Transverse colon (tissue), 4 donors: ENCODE data around the gene TCF25. TPM values are rescaled to one million over a fixed set of nuclear protein-coding genes. Genes with fewer than 3 reads are reported as not detected.
A peak's percentile ranks its signal among the peaks of the same experiment; 100 is the strongest.

ENCODE experiments used
- DNase-seq: peaks from one replicate; pipeline ENCODE4 v3.0.0-alpha.2; 2019
- H3K27ac ChIP-seq, 4 donors: fragments of 200-600 bp; sonication (generic); 2 replicates each; pipeline ENCODE4 v1.5.1; 2016 to 2018; ENCODE audit warnings: inconsistent platforms in 4 of 4
- H3K27me3 ChIP-seq: fragments of 200-600 bp; sonication (generic); 2 replicates; pipeline ENCODE4 v1.5.1; 2017; ENCODE audit warnings: inconsistent platforms
- H3K36me3 ChIP-seq, 4 donors: fragments of 200-600 bp; sonication (generic); 2 replicates each; pipeline ENCODE4 v1.5.1; 2017 to 2019; ENCODE audit warnings: inconsistent platforms in 4 of 4
- H3K4me1 ChIP-seq, 4 donors: fragments of 200-600 bp; sonication (generic); 2 replicates each; pipeline ENCODE4 v1.5.1; 2017 to 2020; ENCODE audit warnings: inconsistent platforms in 4 of 4
- H3K4me3 ChIP-seq, 4 donors: fragments of 200-600 bp; sonication (generic); 1 replicate in 1 of 4; 2 replicates in 3 of 4; pipeline versions ENCODE4 v1.5.1 to v1.6.1; 2017 to 2019; ENCODE audit warnings: inconsistent platforms in 4 of 4
- H3K9me3 ChIP-seq, 2 donors: fragments of 200-600 bp; sonication (generic); 2 replicates each; pipeline ENCODE4 v1.5.1; 2017 to 2019; ENCODE audit warnings: inconsistent platforms in 2 of 2
- EP300 ChIP-seq: sonication (generic); formaldehyde crosslinking; IDR thresholded peaks from one replicate; pipeline ENCODE4 v1.6.1; 2017; ENCODE audit warnings: antibody characterized with exemption, low read depth
- POLR2A ChIP-seq: fragments of 450-650 bp; IDR thresholded peaks from one replicate; pipeline ENCODE4 v1.6.1; 2016; ENCODE audit warnings: antibody characterized with exemption, mild to moderate bottlenecking, moderate library complexity
- POLR2AphosphoS5 ChIP-seq, 3 donors: sonication (generic); formaldehyde crosslinking; IDR thresholded peaks; one replicate each; pipeline ENCODE4 v1.6.1; 2016; ENCODE audit warnings: antibody characterized with exemption in 3 of 3
- WGBS, 2 donors: methylation state at CpG; one replicate each; pipeline ENCODE4 v1.1.5; 2018; ENCODE audit warnings: low coverage in 1 of 2; 5-methylcytosine and 5-hydroxymethylcytosine counted together
- in situ Hi-C, 4 donors: fragments of 200-750 bp; cut with MboI; loops; one replicate each; pipeline versions ENCODE4 v1.15.0 to v1.15.1; 2017; ENCODE audit warnings: low sequenced_read_pairs in 3 of 4, low pct_ligation_motif_present in 1 of 4, low pct_unique_long_range_greater_than_20kb in 1 of 4
- intact Hi-C: fragments of 100-400 bp; cut with DNase I; formaldehyde crosslinking; loops from one replicate; pipeline ENCODE4 v1.15.1; 2023; ENCODE audit warnings: low total_unique reads
- total RNA-seq, 4 donors: library from RNA; depleted of rRNA; stranded (reverse); fragments of >200 nt; gene quantifications; one replicate each; pipeline ENCODE4 v1.1.0, GENCODE V29; 2016
- TF ChIP-seq, protein P1 (sequence below), 5 experiments: fragments of 200-600 bp in 3 of 5; fragments of 450-650 bp in 2 of 5; sonication (generic) in 3 of 5; IDR thresholded peaks; 1 replicate in 2 of 5; 2 replicates in 3 of 5; pipeline ENCODE4 v1.5.1; 2016 to 2017; ENCODE audit warnings: antibody characterized with exemption in 5 of 5, inconsistent platforms in 3 of 5, mild to moderate bottlenecking in 2 of 5, moderate library complexity in 1 of 5

Gene TCF25
- total RNA-seq, 4 donors from 2014 or later: 202 to 648 (median 354) TPM

DNA sequence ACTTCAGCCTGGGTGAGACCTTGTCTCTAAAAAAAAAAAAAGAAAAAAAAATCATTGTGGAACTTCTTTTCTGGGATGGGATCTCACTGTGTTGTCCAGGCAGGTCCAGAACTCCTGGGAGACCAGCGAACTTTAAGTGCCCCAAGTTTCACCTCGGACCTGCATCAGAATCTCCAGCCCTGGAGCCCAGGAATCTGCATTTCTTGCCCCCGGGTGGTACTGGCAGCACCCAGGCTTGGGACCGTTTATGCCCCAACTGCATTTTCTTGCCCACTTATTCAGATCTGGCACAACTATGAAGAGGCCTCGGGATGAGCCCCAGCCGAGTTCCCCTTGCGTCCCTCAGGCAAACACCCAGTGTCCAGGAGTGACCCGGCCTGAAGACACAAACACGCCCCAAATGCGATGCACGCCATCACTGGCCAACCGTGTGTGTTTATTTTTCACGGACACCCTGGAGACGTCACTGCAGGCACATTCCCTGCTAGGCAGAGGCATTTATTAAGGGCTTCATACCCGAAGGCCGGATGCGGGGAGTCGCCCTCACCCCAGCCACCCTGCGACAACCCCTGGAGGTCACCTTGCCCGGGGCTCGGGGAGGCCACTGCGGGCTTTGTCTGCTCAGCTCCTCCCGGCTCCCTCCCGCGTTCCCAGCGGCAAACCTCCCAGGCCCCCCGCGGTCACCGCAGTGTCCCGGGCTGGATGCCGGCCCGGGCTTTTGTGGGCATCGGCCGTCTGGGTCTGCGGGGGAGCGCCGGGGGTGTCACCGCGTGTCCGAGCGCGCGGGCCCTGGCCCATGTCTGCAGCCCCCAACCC, 45.8 kb upstream of the TCF25 start:
- Histone ChIP-seq H3K9me3 (no peaks in the 10 kb centered on the region), H3K36me3 (no peaks in the 10 kb centered on the region), H3K27ac (peak overlapping the region; percentile 87 to 93 (median 92)), H3K4me1 (peaks cover 7 to 37% (median 21%) of the 10 kb centered on the region in 4 donors), H3K4me3 (peak overlapping the region; percentile 48 to 70 (median 59)), H3K27me3 (no peaks in the 10 kb centered on the region)
- TF ChIP-seq EP300 (no peak), POLR2AphosphoS5 (IDR thresholded peaks at IDR 0.05) (peak; percentile 15 to 64 (median 56)), POLR2A (peak; percentile 69)
- TF ChIP-seq, protein P1, sequence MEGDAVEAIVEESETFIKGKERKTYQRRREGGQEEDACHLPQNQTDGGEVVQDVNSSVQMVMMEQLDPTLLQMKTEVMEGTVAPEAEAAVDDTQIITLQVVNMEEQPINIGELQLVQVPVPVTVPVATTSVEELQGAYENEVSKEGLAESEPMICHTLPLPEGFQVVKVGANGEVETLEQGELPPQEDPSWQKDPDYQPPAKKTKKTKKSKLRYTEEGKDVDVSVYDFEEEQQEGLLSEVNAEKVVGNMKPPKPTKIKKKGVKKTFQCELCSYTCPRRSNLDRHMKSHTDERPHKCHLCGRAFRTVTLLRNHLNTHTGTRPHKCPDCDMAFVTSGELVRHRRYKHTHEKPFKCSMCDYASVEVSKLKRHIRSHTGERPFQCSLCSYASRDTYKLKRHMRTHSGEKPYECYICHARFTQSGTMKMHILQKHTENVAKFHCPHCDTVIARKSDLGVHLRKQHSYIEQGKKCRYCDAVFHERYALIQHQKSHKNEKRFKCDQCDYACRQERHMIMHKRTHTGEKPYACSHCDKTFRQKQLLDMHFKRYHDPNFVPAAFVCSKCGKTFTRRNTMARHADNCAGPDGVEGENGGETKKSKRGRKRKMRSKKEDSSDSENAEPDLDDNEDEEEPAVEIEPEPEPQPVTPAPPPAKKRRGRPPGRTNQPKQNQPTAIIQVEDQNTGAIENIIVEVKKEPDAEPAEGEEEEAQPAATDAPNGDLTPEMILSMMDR (IDR thresholded peaks at IDR 0.05): peak in 1 of 5 experiments; percentile 8
- intact Hi-C loops: no loop called here
- in situ Hi-C loops: no loop called here
- 9% methylated on average over 37 of the region's 43 CpGs; no CpG with 5 or more reads in 1 of the 2 donors for WGBS, 2 donors
- peak; percentile 72 for DNase-seq

DNA sequence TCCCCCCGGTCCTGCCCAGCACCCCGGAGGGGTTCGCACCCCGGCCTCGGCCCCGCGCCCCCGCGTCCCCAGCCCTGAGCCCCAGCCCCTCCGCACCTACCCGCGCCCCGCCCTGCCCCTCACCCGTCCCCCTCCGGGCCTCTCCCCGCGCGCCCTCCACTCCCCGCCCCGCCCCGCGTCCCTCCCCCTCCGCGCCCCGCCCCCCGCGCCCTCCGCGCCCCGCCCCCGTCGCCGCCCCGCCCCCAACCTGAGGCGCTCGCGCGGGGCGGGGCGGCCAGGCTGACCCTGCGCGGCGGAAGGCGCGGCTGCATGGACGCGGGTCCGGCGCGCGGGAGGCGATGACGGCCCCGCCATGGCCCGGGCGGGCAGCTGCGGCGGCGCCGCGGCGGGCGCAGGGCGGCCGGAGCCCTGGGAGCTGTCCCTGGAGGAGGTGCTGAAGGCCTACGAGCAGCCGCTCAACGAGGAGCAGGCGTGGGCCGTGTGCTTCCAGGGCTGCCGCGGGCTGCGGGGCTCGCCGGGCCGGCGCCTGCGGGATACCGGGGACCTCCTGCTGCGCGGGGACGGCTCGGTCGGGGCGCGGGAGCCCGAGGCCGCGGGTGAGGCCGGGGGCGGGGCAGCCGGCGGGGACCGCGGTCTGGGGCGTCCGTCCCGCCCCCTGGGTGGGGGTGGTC, 45.1 kb upstream of the TCF25 start, which contains the start of gene SPIRE2:
Gene SPIRE2 (plus strand): TSS at position 277 of the 671 bp plus-strand sequence. CDS start 76 bp downstream, at position 353.
- Histone ChIP-seq H3K4me3 (peak within 1 kb of the TSS; percentile 50 to 76 (median 69)), H3K27me3 (no peaks in the 10 kb centered on the region), H3K4me1 (peaks cover 9 to 39% (median 22%) of the 10 kb centered on the region in 4 donors), H3K27ac (peak within 1 kb of the TSS; percentile 89 to 93 (median 92)), H3K9me3 (no peaks in the 10 kb centered on the region), H3K36me3 (no peaks in the 10 kb centered on the region)
- WGBS, 2 donors: 0% methylated on average over 3 of the region's 98 CpGs; no CpG with 5 or more reads in 1 of the 2 donors
- peak; percentile 68 for DNase-seq
- intact Hi-C loops: no loop called here
- in situ Hi-C loops: no loop called here
- TF ChIP-seq POLR2AphosphoS5 (IDR thresholded peaks at IDR 0.05): peak in 2 of 3 donors; percentile 28 to 33
- no peak for TF ChIP-seq POLR2A

DNA sequence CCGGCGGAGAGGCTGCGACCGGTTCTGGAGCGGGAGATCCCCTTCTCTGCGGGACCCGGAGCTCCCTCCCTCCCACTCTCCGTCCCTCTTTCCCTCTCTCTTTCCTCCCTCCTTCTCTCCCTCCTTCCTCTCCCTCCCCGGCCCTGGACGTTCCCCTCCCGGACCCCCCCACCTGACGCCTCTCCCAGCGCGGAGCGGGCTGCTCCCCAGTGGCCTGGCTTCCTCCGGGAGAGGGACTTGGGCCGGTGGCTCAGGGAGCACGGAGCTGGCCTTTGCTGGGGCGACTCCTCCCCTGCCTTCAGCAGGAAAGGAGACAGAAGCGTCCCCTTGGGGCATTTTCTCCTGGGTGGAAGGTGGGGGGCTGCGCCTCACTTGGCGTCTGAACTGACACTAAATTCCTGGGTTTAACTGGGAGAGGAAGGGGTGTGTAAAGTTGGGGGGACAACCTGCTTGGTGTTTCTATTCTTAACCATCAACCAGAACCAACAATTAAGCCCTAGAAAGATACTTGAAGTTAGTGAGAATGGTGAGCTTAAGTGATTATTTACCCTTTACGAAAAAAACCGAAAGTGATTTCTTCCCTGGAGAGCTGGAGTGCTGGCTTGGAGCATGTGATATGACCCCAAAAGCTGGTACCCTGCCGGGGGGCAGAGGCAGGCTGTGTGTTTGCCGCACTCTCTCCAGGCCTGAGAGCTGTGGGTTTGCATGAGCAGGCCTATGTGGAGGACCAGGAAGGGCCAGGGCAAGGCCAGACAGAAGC, 44.3 kb upstream of the TCF25 start:
- intact Hi-C loops: no loop called here
- H3K36me3 ChIP-seq: no peaks in the 10 kb centered on the region
- TF ChIP-seq POLR2A: peak; percentile 44
- TF ChIP-seq POLR2AphosphoS5 (IDR thresholded peaks at IDR 0.05): peak in 1 of 3 donors; percentile 8
- TF ChIP-seq, protein P1 (IDR thresholded peaks at IDR 0.05): no peak
- DNase-seq: no peak
- H3K27ac ChIP-seq: peak overlapping the region; percentile 85 to 93 (median 90)
- no peaks in the 10 kb centered on the region for H3K27me3 ChIP-seq
- peaks cover 11 to 43% (median 25%) of the 10 kb centered on the region in 4 donors for H3K4me1 ChIP-seq
- in situ Hi-C loops: no loop called here
- peak overlapping the region; percentile 37 to 76 (median 64) for H3K4me3 ChIP-seq
- no peaks in the 10 kb centered on the region for H3K9me3 ChIP-seq
- WGBS, 2 donors: 9% methylated on average over 26 of the region's 26 CpGs; no CpG with 5 or more reads in 1 of the 2 donors

DNA sequence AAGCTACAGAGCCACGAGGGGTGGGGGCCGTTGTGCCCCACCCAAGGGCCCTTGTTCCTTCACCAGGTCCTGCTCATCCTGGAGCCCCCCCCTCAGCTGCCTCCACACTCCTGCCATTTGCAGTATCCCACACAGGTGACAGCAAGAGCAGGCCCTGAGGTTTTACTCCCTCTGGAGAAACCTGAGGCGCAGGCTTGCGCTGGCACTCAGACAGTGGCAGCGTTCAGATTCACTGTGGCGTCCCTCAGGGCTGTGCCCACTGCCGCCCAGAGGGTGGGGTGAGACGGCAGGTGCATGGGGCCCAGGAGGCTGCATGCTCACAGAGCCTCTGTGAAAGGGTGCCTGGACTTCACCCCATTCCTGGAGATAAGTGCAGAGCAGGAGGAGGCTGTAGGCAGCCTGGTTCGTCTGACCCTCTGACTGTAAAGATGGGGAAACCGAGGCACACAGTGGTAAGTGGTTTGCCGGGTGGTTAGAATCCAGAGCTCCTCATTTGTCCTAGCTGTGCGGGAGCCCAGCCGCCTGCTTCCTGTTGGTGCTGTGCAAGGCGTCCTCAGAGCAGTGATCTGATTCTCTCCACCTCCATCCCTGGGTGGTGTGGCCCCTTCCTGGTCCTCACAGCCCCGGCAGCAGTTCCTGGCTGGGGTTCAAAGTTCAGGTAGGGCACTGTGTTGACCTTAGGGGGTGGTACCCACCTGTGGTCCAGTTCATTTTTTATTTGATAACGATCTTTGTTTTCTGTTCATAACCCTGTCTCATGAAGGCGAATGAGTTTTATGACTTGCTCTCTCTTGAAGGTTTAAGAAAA, 43.6 kb upstream of the TCF25 start:
- peak overlapping the region; percentile 85 to 93 (median 90) for H3K27ac ChIP-seq
- DNase-seq: peak; percentile 78

More for the DNA sequence above, 43.6 kb upstream of the TCF25 start:
- 55% methylated on average over 17 of the region's 17 CpGs; no CpG with 5 or more reads in 1 of the 2 donors for WGBS, 2 donors
- H3K4me3 ChIP-seq: peak overlapping the region in 3 of 4 donors; percentile 60 to 76 (median 68)
- H3K4me1 ChIP-seq: peaks cover 11 to 50% (median 26%) of the 10 kb centered on the region in 4 donors
- in situ Hi-C loops: no loop called here
- no peaks in the 10 kb centered on the region for H3K27me3 ChIP-seq
- intact Hi-C loops: no loop called here
- TF ChIP-seq POLR2AphosphoS5 (IDR thresholded peaks at IDR 0.05): peak in 2 of 3 donors; percentile 27 to 80
- TF ChIP-seq POLR2A: peak; percentile 30
- TF ChIP-seq, protein P1 (IDR thresholded peaks at IDR 0.05): no peak
- H3K9me3 ChIP-seq: no peaks in the 10 kb centered on the region
- H3K36me3 ChIP-seq: no peaks in the 10 kb centered on the region
